Osteocyte (in vitro differentiated cells): ENCODE measurements around the gene DEPP1. TPM values are rescaled to one million over a fixed set of nuclear protein-coding genes. Genes with fewer than 3 reads are reported as not detected.

Source experiments
- DNase-seq: peaks from one replicate; pipeline ENCODE4 v3.0.0; 2021; ENCODE audit warnings: mixed read lengths; ENCODE audit not compliant: unreplicated experiment; ENCODE audit errors: extremely low spot score
- H3K27ac Mint-ChIP-seq: one replicate; pipeline ENCODE4 v1.8.0; 2021; ENCODE audit warnings: mild to moderate bottlenecking, mixed read lengths; ENCODE audit not compliant: unreplicated experiment
- H3K27me3 Mint-ChIP-seq: one replicate; pipeline ENCODE4 v1.8.0; 2021; ENCODE audit warnings: mixed read lengths; ENCODE audit not compliant: unreplicated experiment
- H3K36me3 Mint-ChIP-seq: one replicate; pipeline ENCODE4 v1.8.0; 2021; ENCODE audit warnings: mixed read lengths; ENCODE audit not compliant: unreplicated experiment
- H3K4me1 Mint-ChIP-seq: one replicate; pipeline ENCODE4 v1.8.0; 2021; ENCODE audit warnings: mixed read lengths; ENCODE audit not compliant: unreplicated experiment
- H3K4me3 Mint-ChIP-seq: one replicate; pipeline ENCODE4 v1.8.0; 2021; ENCODE audit warnings: mild to moderate bottlenecking, moderate library complexity, mixed read lengths; ENCODE audit not compliant: unreplicated experiment
- H3K9me3 Mint-ChIP-seq: one replicate; pipeline ENCODE4 v1.8.0; 2021; ENCODE audit warnings: mixed read lengths; ENCODE audit not compliant: unreplicated experiment
- total RNA-seq: library from RNA; stranded (reverse); gene quantifications from 2 replicates; pipeline ENCODE4 v1.2.1, GENCODE V29; 2021
- TF ChIP-seq, protein P1 (sequence below): fragments of 200-600 bp; sonication (generic); IDR thresholded peaks from 2 replicates; pipeline ENCODE4 v1.5.0; 2021; ENCODE audit warnings: antibody characterized with exemption, mild to moderate bottlenecking, moderate library complexity

The DEPP1 gene
- total RNA-seq, 1 donor from 2014 or later: 10.3 TPM

DNA sequence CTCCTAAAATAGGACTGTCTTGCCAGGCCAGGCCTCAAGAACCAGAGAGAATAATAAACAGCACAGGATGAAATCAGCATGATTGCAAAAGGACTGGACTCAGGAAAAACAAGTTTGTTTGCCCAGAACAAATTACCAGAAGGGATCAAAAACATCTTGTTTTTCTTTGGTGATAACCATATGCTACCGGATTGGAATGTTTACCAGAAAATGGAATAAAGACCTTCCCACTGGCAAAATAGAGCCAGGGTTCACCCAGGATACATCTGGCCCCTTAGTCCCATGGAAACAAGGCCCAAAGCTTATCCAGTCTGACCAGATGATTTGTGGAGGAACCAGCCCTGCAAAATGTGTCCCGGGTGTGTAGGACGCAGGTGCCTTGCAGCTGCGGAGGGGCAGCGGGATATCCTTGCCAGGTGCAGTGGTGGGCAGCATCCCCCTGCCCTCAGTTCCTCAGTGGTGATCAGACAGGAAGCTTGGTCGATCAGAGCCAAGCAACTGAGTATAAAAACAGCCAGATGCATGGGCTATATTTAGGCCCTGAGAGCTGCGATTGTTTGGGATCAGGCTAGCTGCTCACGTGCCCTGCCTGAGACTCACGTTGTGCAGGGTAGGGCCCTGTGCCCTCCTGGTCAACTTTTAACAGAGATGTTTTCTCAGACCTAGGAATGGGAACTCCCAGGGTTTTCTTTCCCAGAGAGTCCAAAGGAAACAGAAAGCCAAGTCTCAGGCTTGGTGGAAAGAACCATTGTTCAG, 17.5 kb upstream of the DEPP1 start:
- Mint-ChIP-seq H3K9me3 (no peaks in the 10 kb centered on the region), H3K4me1 (peaks cover 38% of the 10 kb centered on the region), H3K4me3 (no peak overlapping the region), H3K36me3 (peaks cover 2% of the 10 kb centered on the region), H3K27ac (peak overlapping the region; percentile 71), H3K27me3 (no peaks in the 10 kb centered on the region)
- DNase-seq: no peak
- TF ChIP-seq, protein P1, sequence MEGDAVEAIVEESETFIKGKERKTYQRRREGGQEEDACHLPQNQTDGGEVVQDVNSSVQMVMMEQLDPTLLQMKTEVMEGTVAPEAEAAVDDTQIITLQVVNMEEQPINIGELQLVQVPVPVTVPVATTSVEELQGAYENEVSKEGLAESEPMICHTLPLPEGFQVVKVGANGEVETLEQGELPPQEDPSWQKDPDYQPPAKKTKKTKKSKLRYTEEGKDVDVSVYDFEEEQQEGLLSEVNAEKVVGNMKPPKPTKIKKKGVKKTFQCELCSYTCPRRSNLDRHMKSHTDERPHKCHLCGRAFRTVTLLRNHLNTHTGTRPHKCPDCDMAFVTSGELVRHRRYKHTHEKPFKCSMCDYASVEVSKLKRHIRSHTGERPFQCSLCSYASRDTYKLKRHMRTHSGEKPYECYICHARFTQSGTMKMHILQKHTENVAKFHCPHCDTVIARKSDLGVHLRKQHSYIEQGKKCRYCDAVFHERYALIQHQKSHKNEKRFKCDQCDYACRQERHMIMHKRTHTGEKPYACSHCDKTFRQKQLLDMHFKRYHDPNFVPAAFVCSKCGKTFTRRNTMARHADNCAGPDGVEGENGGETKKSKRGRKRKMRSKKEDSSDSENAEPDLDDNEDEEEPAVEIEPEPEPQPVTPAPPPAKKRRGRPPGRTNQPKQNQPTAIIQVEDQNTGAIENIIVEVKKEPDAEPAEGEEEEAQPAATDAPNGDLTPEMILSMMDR: no peak

DNA sequence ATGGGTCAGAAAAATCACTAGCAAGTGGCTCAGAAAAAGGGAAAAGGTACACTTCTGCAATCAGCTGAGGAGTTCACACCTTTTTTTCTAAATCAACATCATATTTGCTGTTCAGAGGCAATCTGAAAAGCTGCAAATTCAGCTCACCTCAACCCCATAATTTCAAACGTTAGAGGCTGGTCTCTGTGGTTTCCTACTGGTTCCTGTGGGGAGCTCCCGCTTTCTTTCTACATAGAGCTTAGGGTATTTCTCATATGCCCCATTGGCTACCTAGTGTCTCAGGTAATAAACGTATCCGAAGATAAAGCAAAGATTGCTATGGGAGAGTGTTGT, 16.9 kb upstream of the DEPP1 start:
- Mint-ChIP-seq H3K4me3 (no peak overlapping the region), H3K27ac (peak overlapping the region; percentile 71)

DNA sequence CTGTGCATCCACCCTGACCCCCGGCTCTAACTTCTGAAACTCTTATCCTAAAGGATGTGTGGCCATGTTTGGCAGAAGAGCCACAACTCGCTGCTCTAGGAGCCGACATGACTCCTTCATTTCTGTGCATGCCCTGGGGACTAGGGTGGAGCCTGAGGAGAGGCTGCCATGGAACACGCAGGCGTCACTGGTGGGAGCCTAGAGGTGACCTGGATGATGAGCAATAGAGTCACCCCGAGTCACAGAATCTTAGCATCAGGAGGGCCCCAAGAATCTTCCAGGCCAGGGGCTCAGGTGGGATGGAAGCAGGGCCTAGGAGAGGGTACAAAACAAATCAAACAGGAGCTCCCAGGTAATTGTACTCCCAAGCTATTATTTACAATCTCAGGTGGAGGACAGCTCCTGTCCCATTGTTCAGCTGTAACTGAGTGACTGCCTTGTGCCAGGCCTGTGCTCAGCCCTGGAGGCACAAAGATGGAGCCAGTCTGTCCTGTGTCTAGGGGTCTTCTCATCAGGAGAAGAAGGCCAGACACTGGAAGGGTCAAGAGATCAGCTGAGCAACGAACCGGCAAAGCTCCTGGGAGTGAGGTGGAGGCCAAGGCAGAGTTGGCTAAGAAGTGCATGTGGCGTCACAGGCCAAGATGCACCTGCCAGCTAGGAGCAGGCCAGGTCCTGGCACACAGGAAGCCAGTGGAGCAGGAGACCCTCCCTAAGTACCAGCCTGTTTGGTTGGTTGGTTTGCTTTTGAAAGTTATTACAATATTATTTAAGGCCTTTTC, 16.3 kb upstream of the DEPP1 start:
- no peak for DNase-seq
- no peak overlapping the region for H3K4me3 Mint-ChIP-seq
- peaks cover 2% of the 10 kb centered on the region for H3K36me3 Mint-ChIP-seq
- no peaks in the 10 kb centered on the region for H3K9me3 Mint-ChIP-seq
- TF ChIP-seq, protein P1: no peak
- peaks cover 38% of the 10 kb centered on the region for H3K4me1 Mint-ChIP-seq
- H3K27ac Mint-ChIP-seq: peak overlapping the region; percentile 52
- H3K27me3 Mint-ChIP-seq: no peaks in the 10 kb centered on the region

More for the DNA sequence above, 16.9 kb upstream of the DEPP1 start:
- Mint-ChIP-seq H3K9me3 (no peaks in the 10 kb centered on the region), H3K36me3 (peaks cover 2% of the 10 kb centered on the region), H3K4me1 (peaks cover 38% of the 10 kb centered on the region), H3K27me3 (no peaks in the 10 kb centered on the region)
- TF ChIP-seq, protein P1: no peak
- DNase-seq: no peak

DNA sequence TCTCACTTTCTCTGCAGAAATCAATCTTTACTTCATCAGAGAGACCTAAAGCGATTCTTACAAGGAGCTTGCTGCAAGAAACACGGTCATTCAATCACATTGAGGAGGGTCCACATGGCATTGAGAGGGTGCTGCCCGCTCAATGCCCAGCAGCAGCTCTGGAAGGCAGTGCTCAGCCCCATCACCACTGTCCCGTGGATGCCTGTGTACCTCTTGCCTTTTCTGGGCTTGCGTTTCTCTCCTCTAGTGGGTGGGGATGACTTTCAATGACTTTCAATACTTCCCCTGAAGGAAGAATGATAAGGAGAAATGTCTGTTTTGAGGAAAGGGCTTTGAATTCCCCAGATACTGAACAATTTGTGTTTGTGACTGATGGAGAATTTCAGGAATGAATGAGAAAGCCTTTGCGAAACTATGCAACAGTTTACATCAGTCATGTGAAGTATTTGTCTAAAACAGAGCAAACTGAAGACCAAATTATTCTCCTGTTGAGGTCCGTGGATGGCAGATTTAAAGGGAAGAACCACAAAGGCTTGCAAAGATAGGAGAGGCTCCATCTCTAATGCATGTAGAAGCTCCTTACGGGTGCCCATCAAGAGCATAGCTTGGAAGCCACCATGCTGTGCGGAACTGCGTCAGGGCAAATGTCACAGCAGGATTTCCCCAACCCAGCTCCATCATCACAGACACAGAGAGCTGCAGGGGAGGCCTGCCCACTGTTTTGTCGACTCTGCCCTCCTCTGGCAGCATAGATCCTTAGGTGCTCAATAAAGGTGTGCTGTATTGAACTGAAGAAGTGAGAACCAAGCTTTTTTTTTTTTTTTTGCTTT, 15.5 kb upstream of the DEPP1 start:
- H3K27me3 Mint-ChIP-seq: no peaks in the 10 kb centered on the region
- no peak overlapping the region for H3K4me3 Mint-ChIP-seq
- TF ChIP-seq, protein P1: no peak
- H3K36me3 Mint-ChIP-seq: peaks cover 2% of the 10 kb centered on the region
- peak overlapping the region; percentile 52 for H3K27ac Mint-ChIP-seq
- H3K9me3 Mint-ChIP-seq: no peaks in the 10 kb centered on the region
- no peak for DNase-seq
- peaks cover 36% of the 10 kb centered on the region for H3K4me1 Mint-ChIP-seq
